Measurements from ENCODE around the gene CELF3. TPM values are rescaled to one million over a fixed set of nuclear protein-coding genes. Genes with fewer than 3 reads are reported as not detected.

CELF3 gene
- total and polyA plus RNA-seq, 8 donors, result 0.73 to 39.1 (median 1.2) TPM; not detected in 1

DNA sequence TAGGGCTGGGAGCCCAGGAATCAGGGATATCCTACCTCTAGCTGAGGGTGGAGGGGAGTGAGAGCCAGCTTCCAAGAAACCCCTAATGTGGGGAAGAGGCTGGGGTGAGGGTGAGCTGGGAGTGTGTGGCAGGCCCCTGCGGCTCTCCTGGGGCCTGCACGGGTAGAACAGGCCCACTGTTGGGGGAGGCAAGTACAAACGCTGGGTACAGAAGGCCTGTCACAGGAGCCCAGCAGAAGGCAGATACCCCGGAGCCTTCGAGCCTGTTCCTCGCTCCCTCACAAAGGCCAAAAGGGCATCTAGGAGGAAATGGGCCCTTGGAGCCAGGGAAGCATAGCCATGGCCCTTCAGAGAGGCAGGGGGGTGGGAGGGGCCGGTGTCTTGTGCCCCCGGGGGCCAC is 13.7 kb downstream of the CELF3 start:
- intact Hi-C loops (cut with DNase I; ENCODE audit: low total_unique reads), result no loop called here
- H3K36me3 ChIP-seq, result peaks cover 16 to 43% (median 42%) of the 10 kb centered on the region in 4 donors

DNA sequence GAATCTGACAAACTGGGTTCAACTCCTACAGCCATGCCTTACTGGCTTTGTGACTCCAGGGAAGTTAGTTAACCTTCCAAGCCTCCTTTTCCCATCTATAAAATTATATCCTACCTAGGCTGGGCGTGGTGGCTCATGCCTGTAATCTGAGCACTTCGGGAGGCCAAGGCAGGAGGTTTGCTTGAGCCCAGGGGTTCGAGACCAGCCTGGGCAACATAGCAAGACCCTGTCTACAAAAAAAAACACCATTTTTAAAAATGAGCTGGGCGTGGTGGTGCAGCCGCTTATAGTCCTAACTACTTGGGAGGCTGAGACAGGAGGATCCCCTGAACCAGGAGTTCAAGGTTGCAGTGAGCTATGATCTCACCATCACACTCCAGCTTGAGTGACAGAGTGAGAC is 15.1 kb downstream of the CELF3 start:
- Histone ChIP-seq H3K36me3 (peaks cover 29 to 57% (median 56%) of the 10 kb centered on the region in 4 donors), H3K27me3 (no peaks in the 10 kb centered on the region), H3K9me3 (no peaks in the 10 kb centered on the region), H3K4me3 (no peak overlapping the region), H3K27ac (no peak overlapping the region), H3K4me1 (peaks cover 0 to 8% (median 0%) of the 10 kb centered on the region in 4 donors)
- 95 to 100% (median 97%) methylated on average over 5 of the region's 5 CpGs for WGBS, 5 donors
- DNase-seq, result no peak
- no peak for TF ChIP-seq EP300 (IDR thresholded peaks at IDR 0.05)
- TF ChIP-seq POLR2A (IDR thresholded peaks at IDR 0.05), result no peak
- TF ChIP-seq CTCF (IDR thresholded peaks at IDR 0.05), result no peak
- no peak for TF ChIP-seq POLR2AphosphoS5 (IDR thresholded peaks at IDR 0.05)
- intact Hi-C loops (cut with DNase I; ENCODE audit: low total_unique reads), result no loop called here

More for the DNA sequence above, 13.7 kb downstream of the CELF3 start:
- H3K27me3 ChIP-seq, result no peaks in the 10 kb centered on the region
- no peak overlapping the region for H3K27ac ChIP-seq
- H3K4me1 ChIP-seq, result peaks cover 0 to 8% (median 0%) of the 10 kb centered on the region in 4 donors
- no peak for DNase-seq
- no peaks in the 10 kb centered on the region for H3K9me3 ChIP-seq
- H3K4me3 ChIP-seq, result no peak overlapping the region
- WGBS, 5 donors, result 39 to 47% (median 43%) methylated on average over 5 to 8 of the region's 8 CpGs
- no peak for TF ChIP-seq EP300 (IDR thresholded peaks at IDR 0.05)
- no peak for TF ChIP-seq POLR2A (IDR thresholded peaks at IDR 0.05)

GRCh38 chr1:151693057-151693651 is 23.4 kb downstream of the CELF3 start:
- no peaks in the 10 kb centered on the region for H3K4me1 ChIP-seq
- intact Hi-C loops (cut with DNase I; ENCODE audit: low total_unique reads), result no loop called here
- H3K9me3 ChIP-seq, result no peaks in the 10 kb centered on the region
- WGBS, 5 donors, result 68 to 82% (median 76%) methylated on average over 4 of the region's 4 CpGs
- H3K27me3 ChIP-seq, result no peaks in the 10 kb centered on the region
- H3K4me3 ChIP-seq, result no peak overlapping the region
- H3K27ac ChIP-seq, result no peak overlapping the region
- peaks cover 26 to 80% (median 58%) of the 10 kb centered on the region in 4 donors for H3K36me3 ChIP-seq
- DNase-seq, result peak in 1 of 2 donors; percentile 65
- TF ChIP-seq POLR2A (IDR thresholded peaks at IDR 0.05), result no peak
- TF ChIP-seq CTCF (IDR thresholded peaks at IDR 0.05), result peak in 2 of 7 experiments; percentile 28 to 31
- no peak for TF ChIP-seq EP300 (IDR thresholded peaks at IDR 0.05)
- no peak for TF ChIP-seq POLR2AphosphoS5 (IDR thresholded peaks at IDR 0.05)

DNA sequence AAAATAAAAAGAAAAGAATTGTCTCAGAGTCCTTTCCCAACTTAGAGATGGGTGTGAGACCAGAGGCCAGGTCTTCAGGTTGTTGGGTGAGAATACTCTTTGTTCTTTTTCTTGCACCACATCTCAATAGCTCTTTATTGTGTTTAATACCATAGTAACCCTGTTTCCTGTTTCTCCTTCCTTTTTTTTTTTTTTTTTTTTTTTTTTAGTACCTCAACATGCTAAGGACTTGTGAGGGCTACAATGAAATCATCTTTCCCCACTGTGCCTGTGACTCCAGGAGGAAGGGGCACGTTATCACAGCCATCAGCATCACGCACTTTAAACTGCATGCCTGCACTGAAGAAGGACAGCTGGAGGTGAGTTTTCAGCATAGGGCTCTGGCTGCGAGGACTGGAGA is 24.4 kb downstream of the CELF3 start:
- no peaks in the 10 kb centered on the region for H3K9me3 ChIP-seq
- no peaks in the 10 kb centered on the region for H3K27me3 ChIP-seq
- H3K4me1 ChIP-seq, result no peaks in the 10 kb centered on the region
- TF ChIP-seq EP300 (IDR thresholded peaks at IDR 0.05) (no peak), CTCF (IDR thresholded peaks at IDR 0.05) (no peak), POLR2AphosphoS5 (IDR thresholded peaks at IDR 0.05) (no peak), POLR2A (IDR thresholded peaks at IDR 0.05) (no peak)
- intact Hi-C loops (cut with DNase I; ENCODE audit: low total_unique reads), result no loop called here
- no peak for DNase-seq
- WGBS, 5 donors, result 85 to 94% (median 86%) methylated on average over 3 of the region's 3 CpGs
- peaks cover 20 to 74% (median 54%) of the 10 kb centered on the region in 4 donors for H3K36me3 ChIP-seq
- H3K4me3 ChIP-seq, result no peak overlapping the region
- H3K27ac ChIP-seq, result no peak overlapping the region

GRCh38 chr1:151689494-151689893 is 27.1 kb downstream of the CELF3 start:
- no peak for DNase-seq
- Histone ChIP-seq H3K27me3 (no peaks in the 10 kb centered on the region), H3K36me3 (peaks cover 19 to 77% (median 55%) of the 10 kb centered on the region in 4 donors), H3K9me3 (no peaks in the 10 kb centered on the region), H3K4me3 (no peak overlapping the region), H3K27ac (peak overlapping the region in 1 of 5 donors; percentile 24), H3K4me1 (no peaks in the 10 kb centered on the region)
- WGBS, 5 donors, result 82 to 90% (median 86%) methylated on average over 4 of the region's 4 CpGs
- intact Hi-C loops (cut with DNase I; ENCODE audit: low total_unique reads), result no loop called here
- TF ChIP-seq POLR2AphosphoS5 (IDR thresholded peaks at IDR 0.05) (no peak), POLR2A (IDR thresholded peaks at IDR 0.05) (no peak), EP300 (IDR thresholded peaks at IDR 0.05) (no peak), CTCF (IDR thresholded peaks at IDR 0.05) (no peak)

Measured in stomach (tissue), 9 donors.